ENCODE measurements around the gene UBASH3B. TPM values are rescaled to one million over a fixed set of nuclear protein-coding genes. Genes with fewer than 3 reads are reported as not detected.

The UBASH3B gene
- total RNA-seq, 1 donor from 2014 or later = 64.6 TPM

DNA sequence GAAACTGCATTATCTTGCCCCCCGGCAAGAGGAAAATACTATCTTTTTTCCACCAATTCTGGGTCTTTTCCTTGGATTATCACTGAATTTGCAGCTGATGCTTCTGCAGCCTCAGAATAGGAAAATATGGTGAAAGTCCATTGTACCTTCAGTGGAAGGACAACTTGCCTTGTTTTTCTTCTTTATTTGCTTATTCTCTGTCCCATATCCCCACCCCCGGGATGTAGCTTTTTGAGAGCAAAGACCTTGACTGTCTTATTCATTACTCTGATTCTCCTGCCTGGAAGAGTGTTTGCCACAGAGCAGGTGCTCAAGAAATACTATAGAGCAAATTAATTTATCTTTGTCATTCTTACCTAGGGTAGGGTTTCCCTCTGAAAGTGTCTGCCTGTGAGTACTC, 29.5 kb downstream of the UBASH3B start:
- no peak overlapping the region for H3K4me3 ChIP-seq (ENCODE audit: low read depth, low read length)
- no peak for TF ChIP-seq CTCF (conservative IDR thresholded peaks at IDR 0.05; ENCODE audit: low read depth, low read length)
- DNase-seq (ENCODE audit: low read depth) = no peak

GRCh38 chr11:122686111-122686510, 30.6 kb downstream of the UBASH3B start:
- DNase-seq (ENCODE audit: low read depth) = peak; percentile 74
- no peak for TF ChIP-seq CTCF (conservative IDR thresholded peaks at IDR 0.05; ENCODE audit: low read depth, low read length)

DNA sequence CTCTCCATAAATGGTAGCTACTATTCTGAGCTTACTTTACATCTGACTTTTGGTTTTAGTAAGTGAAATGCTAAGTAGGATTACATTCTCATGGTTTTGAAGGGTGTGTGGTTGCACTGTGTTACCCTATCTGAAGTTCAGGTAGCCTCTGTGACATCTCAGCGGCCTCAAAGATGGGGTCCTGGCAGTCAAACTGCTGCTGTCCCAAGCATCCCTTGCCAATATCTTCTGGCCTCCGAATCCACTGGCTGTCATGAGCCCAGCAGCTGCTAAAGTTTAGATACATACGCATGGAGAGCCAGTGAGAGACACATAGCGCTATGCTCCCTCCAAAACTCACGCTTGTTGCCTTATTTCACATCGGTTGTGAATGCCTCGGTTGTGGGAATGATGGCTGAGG, 34.9 kb downstream of the UBASH3B start:
- no peak for DNase-seq (ENCODE audit: low read depth)
- no peak overlapping the region for H3K4me3 ChIP-seq (ENCODE audit: low read depth, low read length)
- no peak for TF ChIP-seq CTCF (conservative IDR thresholded peaks at IDR 0.05; ENCODE audit: low read depth, low read length)

More at GRCh38 chr11:122686111-122686510, 30.6 kb downstream of the UBASH3B start:
- no peak overlapping the region for H3K4me3 ChIP-seq (ENCODE audit: low read depth, low read length)

- no peak for TF ChIP-seq CTCF (conservative IDR thresholded peaks at IDR 0.05; ENCODE audit: low read depth, low read length)
- H3K4me3 ChIP-seq (ENCODE audit: low read depth, low read length) = no peak overlapping the region
- DNase-seq (ENCODE audit: low read depth) = no peak
Measured at GRCh38 chr11:122690801-122691548, 35.5 kb downstream of the UBASH3B start.

GRCh38 chr11:122691549-122692150, 36.1 kb downstream of the UBASH3B start:
- no peak for TF ChIP-seq CTCF (conservative IDR thresholded peaks at IDR 0.05; ENCODE audit: low read depth, low read length)
- no peak for DNase-seq (ENCODE audit: low read depth)
- H3K4me3 ChIP-seq (ENCODE audit: low read depth, low read length) = no peak overlapping the region

DNA sequence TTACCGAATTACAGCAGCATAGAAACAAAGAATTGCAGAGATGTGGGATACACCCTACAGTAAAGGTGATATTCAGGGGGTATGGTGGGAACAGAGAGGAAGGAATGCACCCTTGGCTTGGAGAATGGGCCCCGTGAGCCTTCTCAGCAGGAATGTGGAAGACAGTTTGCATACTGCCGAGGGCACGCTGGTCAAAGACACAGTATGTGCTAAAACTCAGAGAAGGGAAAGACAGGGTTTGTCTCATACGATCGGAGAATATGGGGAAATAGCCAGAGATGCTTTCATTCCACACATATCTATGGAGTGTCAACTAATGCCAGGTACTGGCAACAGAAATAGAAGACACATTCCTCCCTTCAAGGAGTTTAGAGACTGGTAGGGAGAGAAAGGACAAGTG, 36.9 kb downstream of the UBASH3B start:
- no peak for DNase-seq (ENCODE audit: low read depth)
- no peak overlapping the region for H3K4me3 ChIP-seq (ENCODE audit: low read depth, low read length)
- no peak for TF ChIP-seq CTCF (conservative IDR thresholded peaks at IDR 0.05; ENCODE audit: low read depth, low read length)

Measured in epithelial cell of proximal tubule (primary cell).